ENCODE data around the gene BRF1.
A peak's percentile ranks its signal among the peaks of the same experiment; 100 is the strongest.

DNA sequence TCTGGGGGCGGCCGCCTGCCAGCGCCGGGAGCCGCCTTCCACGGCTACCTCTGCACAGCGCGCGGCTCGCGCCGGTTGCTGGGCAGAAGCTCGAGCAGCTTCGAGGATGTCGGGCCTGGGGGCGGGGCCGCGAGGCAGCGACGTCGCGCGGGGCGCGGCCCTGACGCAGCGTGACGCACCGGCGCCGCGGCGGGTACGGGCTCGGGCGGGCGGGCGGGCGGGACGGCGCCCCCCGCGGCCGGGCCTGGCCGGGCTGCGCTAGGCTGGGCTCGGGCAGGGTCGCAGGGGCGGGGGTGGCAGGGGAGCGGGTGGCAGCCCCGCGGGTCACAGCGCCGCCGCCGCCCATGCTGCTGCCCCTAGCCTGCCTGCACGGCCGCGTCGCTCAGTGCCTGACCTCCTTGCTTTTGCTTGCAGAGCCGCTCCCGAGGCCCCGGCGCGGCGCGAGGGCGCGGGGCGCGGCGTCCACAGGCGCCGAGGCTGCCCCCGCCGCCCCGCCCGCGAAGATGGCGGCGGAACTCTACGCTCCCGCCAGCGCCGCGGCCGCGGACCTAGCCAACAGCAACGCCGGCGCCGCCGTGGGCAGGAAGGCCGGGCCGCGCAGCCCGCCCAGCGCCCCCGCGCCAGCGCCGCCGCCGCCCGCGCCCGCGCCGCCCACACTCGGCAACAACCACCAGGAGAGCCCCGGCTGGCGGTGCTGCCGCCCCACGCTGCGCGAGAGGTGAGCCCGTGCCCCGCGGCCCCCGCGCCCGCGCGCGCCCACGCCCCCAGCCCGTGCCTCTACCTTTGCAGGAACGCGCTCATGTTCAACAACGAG, 52.2 kb downstream of the BRF1 start, which contains the start of gene BTBD6:
- TF ChIP-seq, protein P1, sequence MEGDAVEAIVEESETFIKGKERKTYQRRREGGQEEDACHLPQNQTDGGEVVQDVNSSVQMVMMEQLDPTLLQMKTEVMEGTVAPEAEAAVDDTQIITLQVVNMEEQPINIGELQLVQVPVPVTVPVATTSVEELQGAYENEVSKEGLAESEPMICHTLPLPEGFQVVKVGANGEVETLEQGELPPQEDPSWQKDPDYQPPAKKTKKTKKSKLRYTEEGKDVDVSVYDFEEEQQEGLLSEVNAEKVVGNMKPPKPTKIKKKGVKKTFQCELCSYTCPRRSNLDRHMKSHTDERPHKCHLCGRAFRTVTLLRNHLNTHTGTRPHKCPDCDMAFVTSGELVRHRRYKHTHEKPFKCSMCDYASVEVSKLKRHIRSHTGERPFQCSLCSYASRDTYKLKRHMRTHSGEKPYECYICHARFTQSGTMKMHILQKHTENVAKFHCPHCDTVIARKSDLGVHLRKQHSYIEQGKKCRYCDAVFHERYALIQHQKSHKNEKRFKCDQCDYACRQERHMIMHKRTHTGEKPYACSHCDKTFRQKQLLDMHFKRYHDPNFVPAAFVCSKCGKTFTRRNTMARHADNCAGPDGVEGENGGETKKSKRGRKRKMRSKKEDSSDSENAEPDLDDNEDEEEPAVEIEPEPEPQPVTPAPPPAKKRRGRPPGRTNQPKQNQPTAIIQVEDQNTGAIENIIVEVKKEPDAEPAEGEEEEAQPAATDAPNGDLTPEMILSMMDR (conservative IDR thresholded peaks at IDR 0.05) = no peak; the same call in 1 of the 2 replicates
- TF ChIP-seq ZFX (IDR thresholded peaks at IDR 0.05) = peak; percentile 59; the same call in 1 of the 2 replicates
